Kasumi-1 (cell line): ENCODE data around the gene ITPR2.
"Not testable (repeated sequence)": the region's sequence is repeated elsewhere in the genome, so short reads cannot be mapped to it uniquely, and the experiment has no call there.

Source experiments
- DNase-seq, 2 experiments: peaks; one replicate each; lab custom pipeline; 2025; lab: John Stamatoyannopoulos, UW

The ITPR2 gene

DNA sequence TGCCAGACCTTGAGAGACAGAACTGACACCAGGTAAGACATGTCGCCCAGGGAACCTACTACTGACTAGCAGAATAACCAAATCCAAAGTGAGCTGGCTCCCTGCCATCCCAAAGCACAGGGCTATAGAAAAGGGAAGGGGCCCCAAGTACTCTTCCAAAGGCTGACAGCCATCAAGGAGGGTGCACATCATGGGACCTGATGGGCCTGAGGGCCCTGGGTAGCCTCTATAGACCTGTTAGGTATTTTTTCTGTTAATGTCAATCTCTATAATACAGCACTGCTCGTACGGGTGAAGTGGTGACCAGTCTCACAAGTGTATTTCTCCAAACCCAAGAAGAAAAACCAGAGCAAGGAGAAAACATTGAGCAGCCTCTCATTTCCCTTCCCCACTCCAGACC, 171.6 kb downstream of the ITPR2 start:
- no peak for DNase-seq

DNA sequence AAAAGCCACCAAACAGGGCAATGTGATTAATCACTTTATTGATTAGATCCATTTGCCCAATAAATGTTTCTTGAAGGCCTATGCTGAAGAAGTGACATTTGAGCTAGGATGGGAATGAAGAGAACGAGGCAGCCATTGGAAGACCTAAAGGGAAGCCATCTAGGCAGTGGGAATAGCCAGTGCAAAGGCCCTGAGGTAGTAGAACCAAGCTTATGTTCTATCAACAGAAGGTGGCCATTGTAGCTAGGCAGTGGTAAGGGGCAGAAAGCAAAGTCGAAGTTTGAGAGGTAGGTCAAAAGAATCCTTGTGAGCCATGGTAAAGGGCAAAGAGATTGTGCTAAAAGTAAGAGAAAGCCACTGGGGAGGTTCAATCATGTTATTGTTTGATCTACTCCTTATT, 173.1 kb downstream of the ITPR2 start:
- DNase-seq, result no peak

DNA sequence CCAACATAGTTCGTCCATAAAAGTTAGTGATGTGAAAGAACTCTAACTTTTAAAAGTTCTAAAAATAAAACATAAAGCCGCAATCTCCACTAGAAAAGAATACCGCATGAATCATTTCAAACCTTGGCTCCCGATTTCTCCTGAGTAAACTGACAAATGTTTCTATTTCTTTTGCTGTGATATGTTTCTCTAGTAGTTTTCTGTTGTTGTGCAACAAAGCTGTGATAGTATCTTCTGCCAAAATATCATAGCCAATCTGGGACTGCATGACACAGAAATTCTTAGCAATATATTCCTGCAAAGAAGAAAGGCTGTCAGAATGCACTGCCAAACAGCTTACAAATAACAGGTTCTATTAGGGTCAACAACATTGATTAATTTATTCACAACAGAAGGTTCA, 174.0 kb downstream of the ITPR2 start:
- no peak for DNase-seq

DNA sequence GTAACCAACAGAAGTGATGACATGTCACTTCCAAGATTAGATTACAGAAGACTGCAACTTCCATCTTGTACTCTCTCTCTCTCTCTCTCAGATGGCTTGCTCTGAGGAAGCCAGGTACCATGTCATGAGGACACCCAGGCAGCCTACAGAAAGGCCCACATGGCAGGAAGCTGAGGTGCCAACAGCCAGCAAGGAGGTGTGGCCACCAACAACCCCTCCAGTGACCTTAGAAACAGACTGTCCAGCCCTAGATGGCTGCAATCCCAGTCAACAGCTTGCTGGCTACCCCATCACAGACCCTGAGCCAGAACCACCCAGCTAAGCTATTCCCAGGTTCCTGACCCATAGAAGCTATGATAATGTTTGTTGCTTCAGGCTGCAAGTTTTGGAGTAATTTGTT, 178.4 kb downstream of the ITPR2 start:
- no peak for DNase-seq

DNA sequence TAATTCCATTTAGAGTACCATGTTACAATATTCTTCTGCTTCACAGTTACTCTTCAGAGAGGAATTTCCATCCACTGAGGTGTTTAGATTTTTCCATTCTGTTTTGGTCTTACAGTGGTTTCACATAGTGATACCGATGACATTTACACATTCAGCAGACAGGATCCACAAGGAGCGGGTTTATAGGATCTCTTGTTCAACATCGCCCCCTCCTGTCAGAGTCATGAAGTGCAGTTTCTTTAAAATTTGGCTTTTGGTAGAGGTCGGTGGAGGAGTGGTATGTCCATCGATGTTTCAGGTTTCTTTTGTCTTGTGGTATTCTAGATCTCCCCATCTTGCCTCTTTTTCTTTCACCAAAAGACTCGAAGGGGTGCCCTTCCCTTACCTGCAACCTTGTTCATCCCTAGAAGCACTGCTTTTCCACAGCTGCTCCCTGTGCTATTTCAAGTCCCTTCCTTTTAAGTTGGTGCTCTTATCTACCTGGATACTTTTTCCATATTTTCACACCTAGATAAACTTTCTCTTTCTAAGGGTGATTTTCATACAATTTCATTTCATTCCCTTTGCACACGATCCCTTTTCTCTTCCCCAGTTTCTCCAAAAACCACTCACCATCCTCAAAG, 181.3 kb downstream of the ITPR2 start:
- peak; percentile 65 to 80 for DNase-seq

DNA sequence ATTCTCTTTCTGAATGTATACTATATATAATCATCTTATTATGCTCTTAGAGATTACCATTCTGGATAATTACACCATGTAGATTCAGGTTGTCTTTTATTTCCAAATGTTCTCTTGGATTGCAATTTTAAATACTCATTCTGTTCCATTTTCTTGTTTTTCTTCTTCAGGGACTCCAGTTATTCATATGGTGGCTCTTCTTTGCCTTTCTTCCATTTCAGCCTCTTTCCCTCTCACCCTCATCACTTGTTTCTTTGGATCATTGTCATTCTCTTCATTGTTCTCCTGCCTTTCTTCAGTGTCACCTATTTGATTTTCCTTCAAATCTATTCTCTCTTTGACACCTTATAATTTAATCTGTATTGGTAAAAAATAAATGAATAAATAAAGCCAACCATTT, 182.0 kb downstream of the ITPR2 start:
- no peak for DNase-seq

DNA sequence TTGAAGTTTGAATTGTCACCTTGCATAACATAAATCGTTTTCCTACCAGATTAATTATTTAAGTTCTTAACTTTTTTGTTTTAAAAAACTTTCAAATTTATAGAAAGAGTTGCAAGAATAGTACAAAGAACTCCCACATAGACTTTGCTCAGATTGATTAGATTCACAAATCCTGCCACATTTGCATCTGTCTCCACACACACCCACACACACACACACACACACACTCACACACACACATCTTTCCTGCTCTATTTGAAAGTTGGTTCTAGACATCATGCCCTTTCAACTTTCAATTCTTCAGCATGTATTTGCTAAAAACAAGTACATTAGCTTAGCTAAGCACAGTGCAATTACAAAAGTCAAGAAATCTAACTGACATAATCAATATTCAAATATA, 184.0 kb downstream of the ITPR2 start:
- no peak for DNase-seq

DNA sequence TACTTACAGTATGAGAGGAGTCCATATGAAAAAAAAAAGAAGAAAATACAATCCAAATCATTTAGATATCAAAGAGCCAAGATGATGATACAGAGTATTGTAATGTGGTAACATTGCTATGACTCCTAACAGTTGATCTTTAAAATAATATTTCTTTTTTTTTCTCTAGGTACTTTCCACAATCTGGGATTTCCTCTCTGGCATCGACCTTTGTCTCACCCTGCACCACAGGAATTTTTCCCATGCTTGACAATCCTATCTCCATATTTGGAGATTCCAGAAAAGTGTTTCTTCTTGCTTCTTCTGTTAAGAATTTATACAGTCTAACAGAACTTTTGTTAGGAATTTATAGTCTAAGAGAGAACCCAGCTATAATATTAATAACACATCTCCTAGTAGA, 184.4 kb downstream of the ITPR2 start:
- no peak for DNase-seq

DNA sequence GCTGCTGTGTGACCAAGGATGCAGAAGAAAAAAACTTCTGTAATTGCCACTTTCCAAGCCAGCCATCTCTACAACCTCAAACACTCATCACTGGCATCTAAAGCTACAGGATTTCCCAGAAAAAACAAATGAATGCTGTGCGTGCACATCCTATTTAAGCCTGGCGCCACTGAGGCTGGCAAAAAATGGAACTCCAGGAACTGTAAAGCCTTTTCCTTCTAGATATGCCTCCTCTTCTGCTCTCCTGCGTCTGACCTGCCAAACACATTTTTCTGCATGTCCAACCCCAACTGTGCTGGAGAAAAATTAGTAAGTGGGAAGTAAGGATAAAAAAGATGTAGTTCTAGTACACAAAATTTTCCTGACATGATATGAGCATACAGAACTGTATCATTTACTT, 184.9 kb downstream of the ITPR2 start:
- DNase-seq, result no peak

DNA sequence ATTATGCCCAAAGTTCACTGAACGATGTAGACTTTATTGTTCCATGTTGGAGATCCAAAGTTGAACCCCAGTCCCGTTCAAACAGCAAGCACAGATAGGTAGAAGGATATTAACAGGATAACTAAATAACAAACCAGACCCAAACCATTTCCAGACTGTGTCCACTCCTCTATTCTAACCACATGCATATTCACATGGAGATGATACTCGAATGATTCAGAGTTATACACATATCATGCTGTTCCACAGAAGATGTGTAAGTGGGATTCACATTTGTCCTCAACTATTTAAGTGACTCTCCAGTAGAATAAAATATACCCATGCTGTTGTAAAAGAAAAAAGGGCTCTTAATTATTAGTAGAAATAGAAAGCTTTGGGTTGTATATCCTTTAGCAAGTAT, 185.9 kb downstream of the ITPR2 start:
- DNase-seq, result no peak

DNA sequence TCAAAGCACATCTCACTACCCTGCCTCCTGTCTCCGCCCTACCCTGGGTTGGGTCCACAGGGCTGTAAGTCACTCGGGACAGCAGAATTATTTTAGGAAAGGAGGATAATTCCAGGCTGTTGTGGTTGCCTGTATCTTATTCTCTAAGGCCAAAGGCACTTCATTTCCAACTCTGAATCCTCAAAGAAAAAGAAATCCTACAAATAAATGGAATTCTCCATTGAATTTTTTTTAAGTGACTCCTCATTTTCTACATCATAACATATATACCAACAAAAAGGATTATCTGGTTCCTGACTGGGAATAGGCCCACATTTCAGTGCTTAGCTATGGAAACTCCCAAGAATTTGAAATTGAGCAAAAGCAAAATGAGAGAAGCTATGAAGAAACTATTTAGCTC, 186.4 kb downstream of the ITPR2 start:
- no peak for DNase-seq

DNA sequence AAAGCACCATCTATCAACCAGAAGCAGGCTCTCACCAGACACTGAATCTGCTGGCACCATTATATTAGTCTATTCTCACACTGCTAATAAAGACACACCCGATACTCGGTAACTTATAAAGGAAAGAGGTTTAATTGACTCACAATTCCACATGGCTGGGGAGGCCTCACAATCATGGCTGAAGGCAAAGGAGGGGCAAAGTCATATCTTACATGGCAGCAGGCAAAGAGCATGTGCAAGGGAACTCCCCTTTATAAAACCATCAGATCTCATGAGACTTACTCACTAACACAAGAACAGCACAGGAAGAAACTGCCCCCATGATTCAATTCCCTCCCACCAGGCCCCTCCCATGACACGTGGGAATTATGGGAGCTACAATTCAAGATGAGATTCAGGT, 188.6 kb downstream of the ITPR2 start:
- not testable (repeated sequence) for DNase-seq

DNA sequence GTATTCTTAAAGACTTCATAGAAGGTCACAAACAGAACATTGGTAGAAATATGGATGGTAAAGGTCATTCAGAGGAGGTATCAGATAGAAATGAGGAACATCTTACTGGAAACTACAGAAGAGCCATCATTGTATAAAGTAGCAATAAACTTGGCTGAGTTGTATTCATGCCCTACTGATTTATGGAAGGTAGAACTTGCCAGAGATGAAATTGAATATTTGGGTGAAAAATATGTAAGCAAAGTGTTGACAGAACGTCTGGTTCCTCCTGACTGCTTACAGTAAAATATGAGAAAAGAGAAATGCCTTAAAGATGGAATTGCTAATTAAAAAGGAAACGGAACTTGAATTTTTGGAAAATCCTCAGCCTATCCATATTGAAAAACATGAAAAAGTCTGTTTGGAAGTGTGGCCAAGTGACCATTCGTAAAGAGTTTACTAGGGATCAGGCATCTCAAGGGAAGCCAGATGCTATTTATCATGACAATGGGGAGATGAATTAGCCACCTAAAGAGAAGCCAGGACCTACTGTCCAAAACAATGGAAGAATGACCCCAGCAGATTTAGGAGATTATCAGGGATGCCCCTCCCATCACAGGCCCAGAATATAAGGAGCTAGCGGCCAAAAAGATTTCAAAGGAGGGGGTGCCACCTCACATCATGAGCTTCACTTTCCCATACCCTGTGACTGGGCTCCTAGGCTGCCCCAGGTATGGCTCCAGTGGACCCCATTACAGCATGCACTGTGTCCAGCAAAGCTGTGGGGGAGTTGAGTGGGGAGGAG, 189.3 kb downstream of the ITPR2 start:
- no peak for DNase-seq

DNA sequence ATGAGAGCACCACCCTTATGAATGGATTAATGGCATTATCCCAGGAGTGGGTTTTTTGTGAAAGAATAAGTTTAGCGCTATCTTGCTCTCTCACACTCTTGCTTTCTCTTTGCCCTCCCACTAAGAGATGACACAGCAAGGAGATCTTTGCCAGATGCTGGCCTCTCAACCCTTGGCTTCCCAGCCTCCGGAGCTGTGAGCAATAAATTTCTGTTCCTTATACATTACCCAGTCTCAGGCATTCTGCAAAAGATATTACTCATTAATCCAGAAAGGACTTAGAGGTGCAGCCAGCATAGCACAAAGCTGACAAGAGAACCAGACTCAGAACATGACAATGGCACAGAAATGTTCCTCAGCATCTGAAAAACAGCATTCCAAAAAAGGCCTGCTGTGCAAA, 190.6 kb downstream of the ITPR2 start:
- DNase-seq, result no peak

DNA sequence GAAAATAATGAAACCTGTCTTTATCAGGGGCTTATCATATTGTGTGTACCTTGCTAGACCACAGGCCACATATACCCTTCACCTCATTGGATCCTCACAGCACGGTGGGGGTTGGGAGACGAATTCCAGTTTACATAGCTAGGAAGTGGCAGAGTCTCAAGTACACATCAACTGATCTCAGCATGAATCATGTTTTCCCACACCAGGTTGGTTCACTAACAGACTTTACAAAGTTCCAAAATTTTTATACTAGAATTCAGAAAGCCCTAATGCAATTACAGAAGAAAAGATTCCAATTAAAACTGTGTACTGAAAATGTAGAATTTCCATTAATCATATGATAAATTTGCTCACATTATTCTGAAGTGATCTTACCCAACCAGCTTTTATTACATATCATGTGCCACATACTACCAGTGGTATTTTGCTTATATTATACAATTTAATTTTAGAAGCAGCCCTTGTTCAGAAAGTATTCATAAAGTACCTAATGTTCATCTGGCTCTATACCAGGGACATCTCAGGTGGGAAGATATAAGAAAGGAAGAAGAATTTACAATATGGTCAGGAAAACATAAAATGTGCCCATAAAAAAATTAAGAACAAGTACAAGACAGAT, 196.2 kb downstream of the ITPR2 start:
- no peak for DNase-seq

DNA sequence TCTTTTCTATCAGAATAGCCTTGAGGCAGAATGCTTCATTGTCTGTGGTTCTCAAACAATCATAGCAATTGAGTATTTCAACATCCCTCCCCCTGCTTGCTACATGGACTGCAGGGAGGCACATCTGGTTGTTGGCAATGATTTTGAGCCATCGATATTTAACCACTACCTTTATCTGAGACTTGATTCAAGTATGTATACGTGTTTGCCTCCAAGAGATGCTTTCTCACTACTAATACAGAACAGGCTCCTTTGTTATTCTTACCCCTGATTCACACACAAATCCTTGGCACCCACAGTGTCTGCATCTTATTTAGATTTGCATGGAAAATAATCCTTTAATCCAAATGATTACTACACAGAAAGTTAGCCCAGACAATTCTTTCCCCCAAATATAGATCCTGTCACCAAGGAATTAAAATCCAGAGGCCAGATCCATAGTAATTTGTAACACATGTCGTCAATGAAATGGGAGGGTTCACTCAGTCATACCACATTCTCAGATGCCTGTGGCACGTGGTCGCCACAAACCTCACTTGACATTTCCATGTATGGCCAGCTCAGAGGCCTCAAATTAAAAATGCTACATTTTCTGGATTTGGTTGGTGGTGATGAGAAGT, 199.3 kb downstream of the ITPR2 start:
- no peak for DNase-seq

DNA sequence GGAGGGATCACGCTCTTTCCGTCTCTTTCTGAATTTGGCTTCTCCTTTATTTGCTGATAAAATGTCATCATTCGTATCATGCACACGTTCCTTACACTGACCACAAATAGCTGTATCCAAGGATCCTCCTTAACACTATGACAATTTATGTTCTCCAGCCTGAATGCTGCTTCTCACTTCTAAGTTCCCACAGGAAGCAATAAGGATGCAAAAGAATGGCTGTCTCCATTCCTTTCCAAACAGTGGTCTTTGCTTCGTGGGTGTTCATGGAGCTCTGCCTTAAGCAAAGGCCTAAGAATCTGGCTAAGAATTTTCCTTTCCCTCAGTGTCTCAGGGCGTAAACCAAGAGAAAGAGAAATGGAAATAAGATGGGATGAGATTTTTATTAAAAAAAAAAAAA, 200.2 kb downstream of the ITPR2 start:
- no peak for DNase-seq

DNA sequence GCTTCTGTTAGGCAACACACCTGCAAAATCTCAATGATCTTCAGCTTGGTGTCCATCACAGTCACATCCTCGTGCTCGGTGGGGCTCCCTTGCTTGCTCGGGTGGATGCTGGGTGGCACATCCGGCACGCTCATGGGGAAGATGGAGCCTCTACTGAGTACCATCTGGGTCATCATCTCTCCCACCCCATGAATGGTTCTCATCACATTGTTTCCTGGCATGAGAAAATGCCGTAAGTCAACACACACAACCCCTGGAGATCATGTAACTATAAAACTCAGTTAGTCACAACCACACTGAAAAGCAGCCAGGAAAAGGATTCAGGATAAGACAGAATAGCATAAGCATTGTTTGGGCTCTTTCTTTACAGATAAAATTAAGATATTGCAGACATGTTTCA, 201.1 kb downstream of the ITPR2 start:
- DNase-seq, result no peak

DNA sequence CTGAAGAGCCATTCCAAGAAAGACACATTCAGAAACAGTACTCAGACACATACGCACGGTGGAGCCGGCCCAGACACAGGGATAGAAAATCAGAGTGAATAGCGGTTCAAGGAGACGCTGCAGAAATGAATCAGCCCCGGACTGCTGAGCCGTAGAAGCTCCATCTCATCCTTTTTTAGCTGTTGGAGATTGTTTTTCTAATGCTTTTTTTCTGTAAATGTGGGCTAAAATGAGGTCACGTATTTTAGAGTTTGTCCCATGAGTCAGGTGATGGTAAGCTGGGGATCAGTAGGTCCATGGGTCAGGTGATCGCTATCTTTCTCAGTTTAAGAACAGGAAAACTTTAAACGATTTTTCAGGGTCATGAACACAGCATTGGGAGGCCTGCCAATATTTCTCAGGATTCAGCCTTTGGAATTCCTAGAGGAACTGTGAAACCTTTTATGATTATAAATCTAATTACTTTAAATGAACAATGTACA, 202.4 kb downstream of the ITPR2 start:
- DNase-seq, result no peak

DNA sequence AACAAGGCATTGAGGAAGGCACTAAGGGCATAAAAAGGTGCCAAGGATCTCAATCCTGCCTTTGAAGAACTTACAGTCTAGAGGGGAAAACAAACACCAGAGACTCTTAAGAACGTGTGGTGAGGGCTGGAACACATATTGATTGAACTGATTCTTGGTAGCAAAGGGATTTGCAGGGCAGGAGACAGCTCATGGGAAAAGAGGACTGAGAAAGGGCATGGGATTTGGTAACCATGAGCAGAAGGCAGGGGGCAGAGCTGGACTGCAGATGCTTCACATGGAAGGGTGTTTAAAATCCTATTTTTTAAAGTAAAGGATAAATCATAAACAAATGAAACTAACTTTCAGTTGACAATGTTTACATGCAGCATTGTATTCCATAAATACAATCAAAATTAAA, 203.1 kb downstream of the ITPR2 start:
- DNase-seq, result no peak

DNA sequence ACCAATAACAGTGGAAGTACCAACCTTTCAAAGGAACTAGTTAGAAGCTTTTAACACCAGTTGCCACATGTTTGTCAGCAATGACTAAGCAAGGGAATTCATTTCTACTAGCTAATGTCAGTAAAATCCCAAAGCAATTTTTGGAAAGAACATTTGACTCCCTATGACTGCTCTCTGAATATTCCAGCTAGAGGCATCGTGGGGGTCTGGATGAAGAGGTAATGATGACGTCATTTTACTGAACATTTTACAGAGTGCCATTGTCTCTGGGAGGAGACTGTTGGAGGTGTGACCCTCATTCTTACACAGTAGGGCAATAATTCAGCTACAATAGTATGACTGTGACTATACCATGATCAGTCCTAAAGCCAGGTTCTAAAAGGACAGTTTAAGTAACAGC, 204.8 kb downstream of the ITPR2 start:
- no peak for DNase-seq

DNA sequence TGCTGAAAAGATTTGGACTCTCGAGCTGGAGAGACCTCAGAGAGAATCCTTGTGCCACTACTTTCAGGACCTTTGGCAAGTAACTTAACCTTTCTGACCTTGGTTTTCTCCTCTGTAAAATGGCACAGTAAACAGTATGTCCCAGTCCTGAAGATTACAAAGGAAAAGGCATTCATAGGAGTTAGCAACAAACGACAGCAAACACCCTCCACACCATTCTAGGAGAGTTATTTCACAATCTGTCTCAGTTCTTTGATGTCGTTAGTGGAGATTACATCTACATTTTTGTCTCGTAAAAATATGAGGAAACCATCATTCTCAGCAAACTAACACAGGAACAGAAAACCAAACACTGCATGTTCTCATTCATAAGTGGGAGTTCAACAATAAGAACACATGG, 205.7 kb downstream of the ITPR2 start:
- no peak for DNase-seq

DNA sequence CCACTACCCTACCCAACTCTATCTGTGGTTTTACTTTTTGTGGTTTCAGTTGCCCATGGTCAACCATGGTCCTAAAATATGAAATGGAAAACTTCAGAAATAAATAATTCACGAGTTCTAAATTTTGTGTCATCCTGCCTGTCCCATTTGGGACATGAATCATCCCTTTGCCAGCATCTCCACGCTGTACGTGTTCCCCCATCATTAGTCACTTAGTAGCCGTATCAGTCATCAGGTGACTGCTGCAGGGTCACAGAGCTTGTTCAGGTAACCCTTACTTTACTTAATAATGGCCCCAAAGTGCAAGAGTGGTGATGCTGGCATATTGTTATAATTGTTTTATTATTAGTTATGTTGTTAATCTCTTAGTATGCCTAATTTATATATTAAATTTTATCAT, 209.9 kb downstream of the ITPR2 start:
- no peak for DNase-seq
